PC-9 (cell line): Measurements from ENCODE around the gene MKX. TPM values are rescaled to one million over a fixed set of nuclear protein-coding genes. Genes with fewer than 3 reads are reported as not detected.

ENCODE experiments used
- BruUV-seq: library from RNA; stranded (reverse); fragments of 400-500 nt; replicated peaks from 2 replicates; lab custom pipeline; 2021; lab: Mats Ljungman, UMichigan
- CTCF ChIA-PET: fragments of 300-600 bp; sonication (Branson Sonifier 250); formaldehyde crosslinking; loops from one replicate; lab custom pipeline; 2022; ENCODE audit warnings: antibody characterized with exemption; lab: Charles Lee
- POLR2A ChIA-PET: fragments of 300-600 bp; sonication (Branson Sonifier 250); formaldehyde crosslinking; loops from one replicate; lab custom pipeline; 2022; ENCODE audit warnings: antibody characterized with exemption; ENCODE audit not compliant: unreplicated experiment; lab: Charles Lee
- DNase-seq, 2 experiments: peaks; one replicate each; pipeline versions ENCODE4 v3.0.0 to v3.0.0-alpha.2; 2015 to 2022; ENCODE audit warnings: mixed read lengths in 1 of 2
- H2AFZ ChIP-seq: fragments of 200-600 bp; sonication (generic); 2 replicates; pipeline ENCODE4 v1.8.1; 2017; ENCODE audit warnings: antibody characterized with exemption
- H3F3A ChIP-seq: fragments of 200-600 bp; sonication (generic); 2 replicates; pipeline ENCODE4 v1.8.1; 2017; ENCODE audit warnings: antibody characterized with exemption, mild to moderate bottlenecking, low read depth; ENCODE audit not compliant: insufficient read depth
- H3K27ac ChIP-seq: fragments of 200-600 bp; sonication (generic); 2 replicates; pipeline ENCODE4 v1.6.1; 2016; ENCODE audit warnings: mixed run types
- H3K27me3 ChIP-seq: fragments of 200-600 bp; sonication (generic); 2 replicates; pipeline ENCODE4 v1.6.1; 2016; ENCODE audit warnings: low read depth, mixed run types; ENCODE audit not compliant: insufficient read depth
- H3K36me3 ChIP-seq: fragments of 200-600 bp; sonication (generic); 2 replicates; pipeline ENCODE4 v1.6.1; 2016; ENCODE audit warnings: low read depth, mixed run types
- H3K4me1 ChIP-seq: fragments of 200-600 bp; sonication (generic); replicated peaks from 2 replicates; pipeline ENCODE4 v1.6.1; 2016; ENCODE audit warnings: mixed run types; ENCODE audit not compliant: insufficient read depth
- H3K4me2 ChIP-seq: fragments of 200-600 bp; sonication (generic); 2 replicates; pipeline ENCODE4 v1.6.1; 2017; ENCODE audit warnings: mixed run types
- H3K4me3 ChIP-seq: fragments of 200-600 bp; sonication (generic); 2 replicates; pipeline ENCODE4 v1.6.1; 2016; ENCODE audit warnings: mixed run types
- H3K79me2 ChIP-seq: fragments of 200-600 bp; sonication (generic); 2 replicates; pipeline ENCODE4 v1.6.1; 2017; ENCODE audit warnings: low read depth, mixed run types
- H3K9me2 ChIP-seq: fragments of 200-600 bp; sonication (generic); 2 replicates; pipeline ENCODE4 v1.8.1; 2017; ENCODE audit warnings: mild to moderate bottlenecking; ENCODE audit not compliant: insufficient read depth
- H3K9me3 ChIP-seq: fragments of 200-600 bp; sonication (generic); 2 replicates; pipeline ENCODE4 v1.8.1; 2016; ENCODE audit warnings: low read depth; ENCODE audit not compliant: insufficient read depth
- H4K20me1 ChIP-seq: fragments of 200-600 bp; sonication (generic); 2 replicates; pipeline ENCODE4 v1.8.1; 2017; ENCODE audit not compliant: insufficient read depth
- EZH2 ChIP-seq: fragments of 200-600 bp; sonication (generic); IDR thresholded peaks from 2 replicates; pipeline ENCODE4 v1.8.0; 2017; ENCODE audit warnings: antibody characterized with exemption, low read depth
- intact Hi-C: fragments of 100-400 bp; cut with micrococcal nuclease; formaldehyde crosslinking; loops from one replicate; pipeline ENCODE4 v1.10.0; 2022; ENCODE audit not compliant: unreplicated experiment
- total RNA-seq: library from RNA; stranded (reverse); gene quantifications from 2 replicates; pipeline ENCODE4 v1.2.3, GENCODE V29; 2021
- TF ChIP-seq, protein P1 (sequence below): fragments of 200-600 bp; sonication (generic); conservative IDR thresholded peaks from 2 replicates; pipeline ENCODE4 v1.6.1; 2017; ENCODE audit warnings: mixed run types, antibody characterized with exemption, mild to moderate bottlenecking, moderate library complexity

Gene MKX
- total RNA-seq, 1 experiment from 2014 or later = not detected

DNA sequence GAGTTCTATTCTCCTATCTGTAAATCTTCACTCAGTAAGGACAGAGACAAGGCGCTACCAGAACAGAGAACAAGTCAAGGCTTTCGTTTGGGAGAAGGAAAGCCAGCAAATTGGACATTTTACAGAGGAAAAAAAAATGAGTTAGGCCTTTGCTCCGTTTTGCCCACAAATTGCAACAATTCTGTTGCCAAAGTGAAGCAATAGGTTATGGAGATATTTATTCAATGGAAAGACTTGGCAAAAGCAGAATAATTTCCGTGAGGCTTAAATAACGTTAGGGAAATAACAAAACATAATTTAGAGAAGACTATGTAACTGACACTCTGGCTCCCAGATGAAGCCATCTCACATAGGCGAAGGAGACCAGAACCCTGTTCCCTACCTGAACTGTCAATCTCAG, 67.5 kb downstream of the MKX start:
- H2AFZ ChIP-seq = no peak overlapping the region
- peaks cover 8% of the 10 kb centered on the region; the same call in 1 of the 2 replicates for H3K27me3 ChIP-seq
- H3K4me3 ChIP-seq = no peak overlapping the region
- no peaks in the 10 kb centered on the region for H3K36me3 ChIP-seq
- intact Hi-C loops = no loop called here
- no peaks in the 10 kb centered on the region for H4K20me1 ChIP-seq
- CTCF ChIA-PET = no interaction called here
- no peaks in the 10 kb centered on the region for H3K79me2 ChIP-seq
- DNase-seq = no peak
- no peak overlapping the region for H3K27ac ChIP-seq
- no peaks in the 10 kb centered on the region for H3F3A ChIP-seq
- BruUV-seq = no TSS peak
- no peaks in the 10 kb centered on the region for H3K9me3 ChIP-seq
- no peaks in the 10 kb centered on the region for H3K9me2 ChIP-seq
- POLR2A ChIA-PET = no interaction called here
- H3K4me2 ChIP-seq = no peak overlapping the region
- no peaks in the 10 kb centered on the region for H3K4me1 ChIP-seq
- TF ChIP-seq EZH2 = no peak
- TF ChIP-seq, protein P1, sequence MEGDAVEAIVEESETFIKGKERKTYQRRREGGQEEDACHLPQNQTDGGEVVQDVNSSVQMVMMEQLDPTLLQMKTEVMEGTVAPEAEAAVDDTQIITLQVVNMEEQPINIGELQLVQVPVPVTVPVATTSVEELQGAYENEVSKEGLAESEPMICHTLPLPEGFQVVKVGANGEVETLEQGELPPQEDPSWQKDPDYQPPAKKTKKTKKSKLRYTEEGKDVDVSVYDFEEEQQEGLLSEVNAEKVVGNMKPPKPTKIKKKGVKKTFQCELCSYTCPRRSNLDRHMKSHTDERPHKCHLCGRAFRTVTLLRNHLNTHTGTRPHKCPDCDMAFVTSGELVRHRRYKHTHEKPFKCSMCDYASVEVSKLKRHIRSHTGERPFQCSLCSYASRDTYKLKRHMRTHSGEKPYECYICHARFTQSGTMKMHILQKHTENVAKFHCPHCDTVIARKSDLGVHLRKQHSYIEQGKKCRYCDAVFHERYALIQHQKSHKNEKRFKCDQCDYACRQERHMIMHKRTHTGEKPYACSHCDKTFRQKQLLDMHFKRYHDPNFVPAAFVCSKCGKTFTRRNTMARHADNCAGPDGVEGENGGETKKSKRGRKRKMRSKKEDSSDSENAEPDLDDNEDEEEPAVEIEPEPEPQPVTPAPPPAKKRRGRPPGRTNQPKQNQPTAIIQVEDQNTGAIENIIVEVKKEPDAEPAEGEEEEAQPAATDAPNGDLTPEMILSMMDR = no peak

DNA sequence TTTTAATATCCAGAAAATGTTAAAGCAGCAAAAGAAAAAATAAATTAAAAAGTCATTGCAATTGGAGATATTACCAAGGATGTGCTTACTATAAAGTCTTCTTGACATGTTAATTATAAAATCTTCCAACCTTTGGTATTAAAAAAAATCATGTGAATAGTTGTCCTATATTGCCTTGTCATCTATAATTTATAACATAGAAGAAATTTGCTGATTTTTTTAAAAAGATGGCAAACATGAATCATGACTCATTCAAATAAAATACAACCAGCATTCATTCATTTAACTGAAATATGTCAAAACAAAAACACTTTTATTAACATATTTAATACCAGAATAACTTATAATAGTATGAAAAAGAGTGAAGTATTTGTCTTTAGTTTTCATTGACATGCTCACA, 72.6 kb downstream of the MKX start:
- H3K9me3 ChIP-seq = no peaks in the 10 kb centered on the region
- H3K4me3 ChIP-seq = no peak overlapping the region
- no peak overlapping the region for H3K4me2 ChIP-seq
- H2AFZ ChIP-seq = no peak overlapping the region
- TF ChIP-seq, protein P1 = no peak
- TF ChIP-seq EZH2 = no peak
- no peaks in the 10 kb centered on the region for H3K79me2 ChIP-seq
- POLR2A ChIA-PET = no interaction called here
- H3F3A ChIP-seq = no peaks in the 10 kb centered on the region
- BruUV-seq = no TSS peak
- CTCF ChIA-PET = no interaction called here
- peaks cover 25% of the 10 kb centered on the region for H3K27me3 ChIP-seq
- no peaks in the 10 kb centered on the region for H3K9me2 ChIP-seq
- no peaks in the 10 kb centered on the region for H3K36me3 ChIP-seq
- H3K4me1 ChIP-seq = no peaks in the 10 kb centered on the region
- intact Hi-C loops = no loop called here
- DNase-seq = no peak
- no peaks in the 10 kb centered on the region for H4K20me1 ChIP-seq
- H3K27ac ChIP-seq = no peak overlapping the region

DNA sequence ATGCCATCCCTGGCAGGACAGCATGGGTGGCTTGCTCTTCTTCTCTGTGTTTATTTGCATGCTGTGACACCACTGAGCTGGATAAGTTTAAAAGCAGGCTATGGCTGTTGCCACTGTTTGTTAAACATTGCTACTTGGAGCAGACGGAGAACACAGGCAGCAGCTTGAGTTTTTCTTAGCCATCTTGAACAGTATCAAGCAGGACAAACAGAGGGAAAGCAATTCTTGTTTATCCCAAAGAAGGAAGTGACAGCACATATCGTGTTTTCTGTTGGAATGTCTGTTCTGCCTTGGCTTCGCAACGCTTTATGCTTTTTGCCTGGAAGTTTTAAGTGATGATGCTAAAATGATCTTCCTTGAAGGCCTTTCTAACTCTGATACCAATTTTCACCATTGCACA, 73.8 kb downstream of the MKX start:
- CTCF ChIA-PET = interaction anchor here (0.6 kb wide), 1 partner anchor 722 kb away, joined by 3 read pairs; no protein-coding TSS in a partner anchor
- intact Hi-C loops = no loop called here

More for the DNA sequence above, 73.8 kb downstream of the MKX start:
- no peaks in the 10 kb centered on the region for H3K36me3 ChIP-seq
- H3K27ac ChIP-seq = no peak overlapping the region
- H2AFZ ChIP-seq = no peak overlapping the region
- POLR2A ChIA-PET = no interaction called here
- DNase-seq = no peak
- BruUV-seq = no TSS peak
- no peak overlapping the region for H3K4me2 ChIP-seq
- no peaks in the 10 kb centered on the region for H4K20me1 ChIP-seq
- no peaks in the 10 kb centered on the region for H3K4me1 ChIP-seq
- no peaks in the 10 kb centered on the region for H3K9me3 ChIP-seq
- no peak overlapping the region for H3K4me3 ChIP-seq
- no peaks in the 10 kb centered on the region for H3K9me2 ChIP-seq
- H3K79me2 ChIP-seq = no peaks in the 10 kb centered on the region
- H3F3A ChIP-seq = no peaks in the 10 kb centered on the region
- no peak for TF ChIP-seq EZH2
- TF ChIP-seq, protein P1 = no peak
- peaks cover 25% of the 10 kb centered on the region for H3K27me3 ChIP-seq
